Activated CD4-positive, alpha-beta T cell treated with anti-CD3 and anti-CD28 coated beads for 36 hours (primary cell): ENCODE data around the gene ZNF20. TPM values are rescaled to one million over a fixed set of nuclear protein-coding genes. Genes with fewer than 3 reads are reported as not detected.
A peak's percentile ranks its signal among the peaks of the same experiment; 100 is the strongest.
"Not testable (repeated sequence)": the region's sequence is repeated elsewhere in the genome, so short reads cannot be mapped to it uniquely, and the experiment has no call there.

Experiments
- ATAC-seq: fragments of 200-7000 bp; cut with Tn5 transposase; one replicate; pipeline ENCODE4 v1.10.0; 2021; ENCODE audit warnings: mild to moderate bottlenecking, moderate library complexity
- CTCF ChIA-PET: fragments of 350-600 bp; sonication (Branson Sonifier 250); formaldehyde crosslinking; loops from one replicate; lab custom pipeline; 2021; ENCODE audit warnings: antibody characterized with exemption; lab: Charles Lee
- POLR2A ChIA-PET: fragments of 350-600 bp; sonication (Branson Sonifier 250); formaldehyde crosslinking; loops from one replicate; lab custom pipeline; 2021; ENCODE audit warnings: antibody characterized with exemption, inconsistent platforms; lab: Charles Lee
- DNase-seq: peaks from one replicate; pipeline ENCODE4 v3.0.0-alpha.2; 2020
- H3K27ac Mint-ChIP-seq: one replicate; pipeline ENCODE4 v1.8.0; 2021; ENCODE audit warnings: mixed read lengths
- H3K27me3 Mint-ChIP-seq: one replicate; pipeline ENCODE4 v1.8.0; 2021; ENCODE audit warnings: mixed read lengths
- H3K36me3 Mint-ChIP-seq: one replicate; pipeline ENCODE4 v1.8.0; 2021; ENCODE audit warnings: low read depth, mixed read lengths
- H3K4me1 Mint-ChIP-seq: one replicate; pipeline ENCODE4 v1.8.0; 2021; ENCODE audit warnings: mixed read lengths
- H3K4me3 Mint-ChIP-seq: one replicate; pipeline ENCODE4 v1.8.0; 2021; ENCODE audit warnings: mild to moderate bottlenecking, moderate library complexity, mixed read lengths
- H3K9me3 Mint-ChIP-seq: one replicate; pipeline ENCODE4 v1.8.0; 2021; ENCODE audit warnings: low read depth, mixed read lengths
- intact Hi-C, 2 experiments: fragments of 100-400 bp; cut with DNase I in 1 of 2; cut with micrococcal nuclease in 1 of 2; formaldehyde crosslinking; loops; one replicate each; pipeline versions ENCODE4 v1.14.2 to v1.15.1; 2022 to 2024; cut with DNase I, micrococcal nuclease
- total RNA-seq, 2 experiments: library from RNA; stranded (reverse); gene quantifications; one replicate each; pipeline ENCODE4 v1.2.3, GENCODE V29; 2021

The ZNF20 gene
- total RNA-seq, 2 experiments from 2014 or later, result 3.2 to 3.3 TPM

DNA sequence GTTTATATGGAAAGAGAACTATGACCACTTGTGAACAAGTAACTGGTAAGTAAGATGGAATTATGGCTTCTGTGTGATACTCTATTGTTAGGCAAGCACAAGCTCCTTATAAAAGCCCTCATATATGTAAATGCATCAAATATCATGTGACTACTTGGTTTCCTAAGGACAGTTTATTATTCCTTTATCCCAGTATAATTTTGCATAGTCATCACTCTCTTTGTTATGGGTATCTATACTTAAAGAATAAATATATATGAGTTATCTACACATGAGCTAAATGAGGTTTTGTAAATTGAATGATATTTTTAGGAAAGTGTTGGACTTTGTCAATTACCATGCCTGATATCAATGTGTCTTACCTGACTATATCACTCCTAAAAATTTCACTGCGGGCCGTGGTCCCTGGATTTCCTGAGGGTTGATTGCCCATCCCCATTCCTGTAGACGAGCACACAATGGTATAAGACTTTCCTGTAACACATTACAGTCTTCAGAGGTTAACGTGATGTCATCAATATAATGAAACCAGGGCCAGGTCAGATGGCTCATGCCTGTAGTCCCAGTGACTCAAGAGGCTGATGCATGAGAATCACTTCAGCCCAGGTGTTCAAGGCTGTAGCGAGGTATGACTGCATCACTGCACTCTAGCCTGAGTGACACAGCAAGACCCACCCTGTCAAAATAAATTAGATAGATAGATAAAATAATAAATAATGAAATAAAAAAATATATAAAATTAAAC is 54.9 kb downstream of the ZNF20 start:
- Mint-ChIP-seq H3K36me3 (peaks cover 16% of the 10 kb centered on the region), H3K27me3 (no peaks in the 10 kb centered on the region), H3K27ac (no peak overlapping the region), H3K4me3 (no peak overlapping the region), H3K9me3 (peaks cover 14% of the 10 kb centered on the region), H3K4me1 (no peaks in the 10 kb centered on the region)
- ATAC-seq, result peak; percentile 33
- intact Hi-C loops, result no loop called here
- no peak for DNase-seq
- ChIA-PET POLR2A (interaction anchor here (0.6 kb wide), 1 partner anchor 94 kb away, joined by 7 read pairs; no protein-coding TSS in a partner anchor), CTCF (interaction anchor here (0.7 to 1.4 kb wide), 5 partner anchors 26 to 426 kb away, joined by 3 to 6 read pairs (median 3); partner anchors contain the start of gene ZNF491)

- ATAC-seq, H3K4me1 Mint-ChIP-seq, H3K4me3 Mint-ChIP-seq, H3K27ac Mint-ChIP-seq, POLR2A ChIA-PET, H3K27me3 Mint-ChIP-seq, intact Hi-C loops, CTCF ChIA-PET: not testable (repeated sequence)
- Mint-ChIP-seq H3K36me3 (peaks cover 23% of the 10 kb centered on the region), H3K9me3 (peaks cover 17% of the 10 kb centered on the region)
- peak; percentile 32 for DNase-seq
Measured at GRCh38 chr19:12083336-12083735, 56.8 kb downstream of the ZNF20 start.

Other genes with a start within 250 kb of the ZNF20 start
- 10 to 100 TPM; 13.3 to 14.5 TPM for gene ZNF700, start 215.2 kb downstream of the ZNF20 start, total RNA-seq
- gene ZNF763, start 175.3 kb downstream of the ZNF20 start, total RNA-seq, result 1 to 10 TPM; 1.1 to 1.2 TPM
- 1 to 10 TPM; 1.2 to 1.5 TPM for gene ZNF433, start 104.7 kb downstream of the ZNF20 start, total RNA-seq
- 1 to 10 TPM; 1.1 TPM for gene ZNF878, start 87.4 kb downstream of the ZNF20 start, total RNA-seq
- 1 to 10 TPM; 4.4 to 5.5 TPM for gene ZNF844, start 75.6 kb downstream of the ZNF20 start, total RNA-seq
- gene ZNF625, start 16.4 kb upstream of the ZNF20 start, total RNA-seq, result 1 to 10 TPM; 3.8 to 5.5 TPM
- gene ZNF136, start 22.7 kb upstream of the ZNF20 start, total RNA-seq, result 10 to 100 TPM; 11.7 to 12.9 TPM
- 1 to 10 TPM; 7.3 to 8.1 TPM for gene ZNF44, start 154.5 kb upstream of the ZNF20 start, total RNA-seq
- gene ZNF563, start 193.3 kb upstream of the ZNF20 start, total RNA-seq, result 1 to 10 TPM; 6.6 to 6.7 TPM
- gene ZNF442, start 225.3 kb upstream of the ZNF20 start, total RNA-seq, result 1 to 10 TPM; 1.1 to 1.7 TPM